Rectal smooth muscle tissue (tissue), 1 donor: ENCODE data around the gene GLRA1.

ENCODE experiments used
- H3K27ac ChIP-seq: one replicate; pipeline ENCODE4 v1.7.0; 2013; ENCODE audit warnings: low read depth, low read length, inconsistent platforms
- H3K27me3 ChIP-seq: one replicate; pipeline ENCODE4 v1.7.0; 2013; ENCODE audit warnings: low read length; ENCODE audit not compliant: control insufficient read depth, insufficient read depth
- H3K36me3 ChIP-seq: one replicate; pipeline ENCODE4 v1.7.0; 2013; ENCODE audit warnings: low read length; ENCODE audit not compliant: control insufficient read depth, insufficient read depth
- H3K4me1 ChIP-seq: one replicate; pipeline ENCODE4 v1.7.0; 2013; ENCODE audit warnings: low read length; ENCODE audit not compliant: control insufficient read depth, insufficient read depth
- H3K4me3 ChIP-seq: one replicate; pipeline ENCODE4 v1.7.0; 2013; ENCODE audit warnings: low read length
- H3K9ac ChIP-seq: one replicate; pipeline ENCODE4 v1.7.0; 2013; ENCODE audit warnings: low read length

The GLRA1 gene

DNA sequence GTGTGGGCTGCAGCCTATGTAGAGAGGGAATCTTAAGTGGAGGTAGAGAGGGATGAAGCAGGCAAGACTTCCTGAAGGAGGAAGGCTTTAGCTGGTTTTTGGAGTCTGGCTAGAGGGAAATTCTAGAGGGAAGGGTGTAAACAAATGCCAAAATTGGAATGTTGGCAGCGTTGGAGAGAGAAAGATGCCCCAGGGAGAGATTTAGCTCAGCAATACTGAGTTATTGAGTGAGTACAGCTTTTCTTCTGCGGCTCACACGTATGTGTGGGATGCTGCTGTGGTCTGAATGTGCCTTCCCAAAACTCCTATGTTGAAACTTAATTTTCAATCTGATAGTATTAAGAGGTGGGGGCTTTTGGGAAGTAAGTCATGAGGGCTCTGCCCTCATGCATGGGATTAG is 24.5 kb upstream of the GLRA1 start:
- H3K4me3 ChIP-seq, result no peak overlapping the region
- no peaks in the 10 kb centered on the region for H3K4me1 ChIP-seq
- no peaks in the 10 kb centered on the region for H3K27me3 ChIP-seq
- H3K27ac ChIP-seq, result no peak overlapping the region
- no peaks in the 10 kb centered on the region for H3K36me3 ChIP-seq
- H3K9ac ChIP-seq, result no peak overlapping the region

DNA sequence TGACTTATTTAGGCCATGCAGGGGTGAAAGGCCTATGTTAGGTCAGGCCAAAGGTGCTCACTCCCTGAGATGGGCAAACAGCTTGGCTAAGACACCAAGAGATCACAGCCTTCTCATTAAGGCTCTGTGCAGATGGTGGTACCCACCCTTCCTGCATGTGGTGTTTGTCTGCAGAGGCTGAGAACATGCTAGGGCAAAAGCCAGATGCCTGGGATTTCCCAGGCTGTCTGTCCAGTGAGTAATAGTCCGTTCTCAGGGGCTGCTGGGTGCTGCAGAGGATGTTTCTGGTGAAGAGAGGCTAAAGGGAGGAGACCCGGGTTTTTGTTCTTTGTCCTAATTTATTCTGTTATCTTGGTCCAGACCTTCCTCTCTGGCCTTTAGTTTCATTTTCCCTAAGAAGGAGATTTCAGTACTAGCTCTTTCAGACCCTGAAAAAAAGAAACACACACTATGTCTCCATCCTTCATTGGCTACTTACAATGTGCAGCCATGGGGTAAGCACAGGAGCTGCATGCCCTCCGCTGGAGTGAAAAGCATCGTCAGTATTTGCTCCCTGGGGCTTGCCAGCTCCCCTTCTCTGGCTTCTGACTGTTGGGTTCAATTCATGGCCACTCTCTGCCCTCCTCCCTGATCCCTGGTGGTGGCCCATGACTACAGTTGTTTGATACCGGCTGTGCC is 23.4 kb upstream of the GLRA1 start:
- H3K27me3 ChIP-seq, result no peaks in the 10 kb centered on the region
- no peaks in the 10 kb centered on the region for H3K4me1 ChIP-seq
- H3K27ac ChIP-seq, result no peak overlapping the region
- H3K36me3 ChIP-seq, result no peaks in the 10 kb centered on the region
- no peak overlapping the region for H3K4me3 ChIP-seq
- no peak overlapping the region for H3K9ac ChIP-seq

DNA sequence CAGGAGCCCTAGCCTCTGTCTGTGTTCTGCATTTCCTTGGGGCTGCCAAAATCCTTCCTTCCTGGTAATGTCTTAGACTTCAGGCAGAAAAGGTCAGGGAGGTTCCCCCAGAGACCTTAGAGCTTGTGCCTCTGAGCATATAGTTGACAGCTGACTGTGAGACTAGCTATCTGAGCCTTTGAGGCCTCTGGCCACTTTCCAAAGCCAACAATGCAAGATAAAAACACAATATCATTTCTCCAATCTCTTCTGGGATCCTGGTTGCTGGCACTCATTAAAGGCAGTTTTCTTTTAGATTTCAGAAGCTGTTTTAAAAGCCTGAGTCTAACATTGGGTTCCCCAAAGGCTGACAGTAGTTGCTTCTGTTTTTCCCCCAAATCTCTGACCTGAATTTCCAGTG is 13.2 kb upstream of the GLRA1 start:
- Histone ChIP-seq H3K9ac (no peak overlapping the region), H3K36me3 (no peaks in the 10 kb centered on the region), H3K4me3 (no peak overlapping the region), H3K4me1 (no peaks in the 10 kb centered on the region), H3K27ac (no peak overlapping the region), H3K27me3 (no peaks in the 10 kb centered on the region)

DNA sequence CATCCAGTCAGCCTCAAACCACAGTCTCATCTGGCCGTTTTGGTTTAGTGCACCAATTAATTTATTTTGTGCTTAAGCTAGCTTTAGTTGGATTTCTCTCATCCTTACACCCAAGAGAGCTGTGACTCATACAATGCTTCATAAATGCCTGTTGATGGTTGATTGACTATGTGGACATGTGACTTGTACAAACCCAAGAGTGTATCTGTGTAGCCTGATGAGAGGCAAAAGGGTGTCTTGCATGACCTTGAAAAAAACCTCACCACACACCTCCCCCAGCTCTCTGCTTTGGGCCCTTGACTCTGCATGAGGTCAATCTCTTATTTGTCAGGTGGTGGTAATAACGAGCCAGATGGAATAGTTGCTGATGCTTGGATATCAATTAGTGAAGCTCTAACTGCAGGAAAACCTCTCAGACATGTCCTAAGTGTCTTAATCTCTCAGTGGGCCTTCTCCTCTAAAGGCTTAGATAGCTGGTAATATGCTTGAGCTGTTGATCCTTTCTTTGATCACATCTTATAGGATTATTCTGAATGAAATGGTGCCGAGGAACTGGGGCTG is 10.6 kb upstream of the GLRA1 start:
- no peaks in the 10 kb centered on the region for H3K4me1 ChIP-seq
- no peak overlapping the region for H3K9ac ChIP-seq
- no peak overlapping the region for H3K27ac ChIP-seq
- H3K4me3 ChIP-seq, result no peak overlapping the region
- H3K27me3 ChIP-seq, result no peaks in the 10 kb centered on the region
- no peaks in the 10 kb centered on the region for H3K36me3 ChIP-seq

DNA sequence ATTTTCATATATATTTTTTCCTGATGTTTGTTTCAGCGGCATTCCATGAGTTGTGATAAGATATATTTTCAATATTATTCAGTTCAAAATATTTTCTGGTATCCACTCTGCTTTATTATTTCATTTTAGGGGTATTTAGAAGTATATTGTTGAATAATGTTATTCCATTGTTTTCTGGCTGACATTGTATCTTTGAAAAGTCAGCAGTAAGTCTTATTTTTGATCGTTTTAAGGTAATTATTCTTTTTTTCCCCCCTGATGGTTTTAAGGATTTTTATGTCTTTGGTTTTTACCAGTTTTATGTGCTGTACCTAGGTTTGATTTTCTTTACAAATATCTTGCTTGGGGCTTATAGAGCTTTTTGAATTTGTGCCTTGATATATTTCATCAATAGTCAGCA is 6.6 kb upstream of the GLRA1 start:
- Histone ChIP-seq H3K4me3 (no peak overlapping the region), H3K9ac (no peak overlapping the region), H3K27ac (no peak overlapping the region), H3K27me3 (no peaks in the 10 kb centered on the region), H3K36me3 (no peaks in the 10 kb centered on the region), H3K4me1 (no peaks in the 10 kb centered on the region)

DNA sequence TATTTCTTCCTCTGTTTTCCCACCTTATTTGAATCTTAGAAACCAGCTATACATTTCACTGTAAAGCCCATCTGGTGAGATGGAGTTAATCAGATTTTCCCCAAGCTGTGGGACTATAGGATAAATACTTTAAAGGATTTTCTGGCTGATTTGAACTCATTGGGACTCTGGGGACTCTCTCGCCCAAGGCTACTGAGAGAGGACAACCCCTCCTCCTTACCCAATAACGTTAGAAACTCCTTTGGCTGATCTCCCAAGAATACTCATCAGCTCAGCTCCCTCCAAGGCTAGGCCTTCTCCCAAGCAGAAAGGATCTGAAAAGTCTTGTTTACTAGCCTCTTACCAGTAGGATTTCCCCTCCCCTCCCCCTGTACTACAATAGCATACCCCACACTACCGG is 1.5 kb upstream of the GLRA1 start:
- no peaks in the 10 kb centered on the region for H3K36me3 ChIP-seq
- no peak overlapping the region for H3K27ac ChIP-seq
- H3K4me3 ChIP-seq, result no peak overlapping the region
- no peak overlapping the region for H3K9ac ChIP-seq
- H3K4me1 ChIP-seq, result no peaks in the 10 kb centered on the region
- H3K27me3 ChIP-seq, result no peaks in the 10 kb centered on the region

DNA sequence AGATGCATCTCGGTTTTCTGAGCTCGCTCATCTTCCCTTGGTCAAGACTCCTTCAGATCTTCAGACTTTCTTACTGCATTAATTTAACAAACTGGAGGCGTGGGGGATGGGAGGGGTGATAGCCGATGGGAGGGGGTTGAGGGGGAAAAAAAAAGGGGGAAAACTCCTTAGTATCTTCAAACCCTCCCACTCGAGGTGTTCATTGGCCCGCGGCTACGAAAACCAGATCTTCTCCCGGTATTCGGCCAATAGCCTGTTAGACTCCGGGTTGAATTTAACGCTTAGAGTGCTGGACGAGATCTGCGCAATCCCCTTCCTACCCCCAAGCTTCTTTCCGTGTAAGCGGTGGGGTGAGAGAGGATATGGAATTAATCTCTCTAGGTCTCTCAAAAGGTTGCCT is 689 bp upstream of the GLRA1 start:
- Histone ChIP-seq H3K27ac (no peak overlapping the region), H3K4me1 (no peaks in the 10 kb centered on the region), H3K36me3 (no peaks in the 10 kb centered on the region), H3K27me3 (no peaks in the 10 kb centered on the region), H3K9ac (no peak overlapping the region), H3K4me3 (no peak overlapping the region)

DNA sequence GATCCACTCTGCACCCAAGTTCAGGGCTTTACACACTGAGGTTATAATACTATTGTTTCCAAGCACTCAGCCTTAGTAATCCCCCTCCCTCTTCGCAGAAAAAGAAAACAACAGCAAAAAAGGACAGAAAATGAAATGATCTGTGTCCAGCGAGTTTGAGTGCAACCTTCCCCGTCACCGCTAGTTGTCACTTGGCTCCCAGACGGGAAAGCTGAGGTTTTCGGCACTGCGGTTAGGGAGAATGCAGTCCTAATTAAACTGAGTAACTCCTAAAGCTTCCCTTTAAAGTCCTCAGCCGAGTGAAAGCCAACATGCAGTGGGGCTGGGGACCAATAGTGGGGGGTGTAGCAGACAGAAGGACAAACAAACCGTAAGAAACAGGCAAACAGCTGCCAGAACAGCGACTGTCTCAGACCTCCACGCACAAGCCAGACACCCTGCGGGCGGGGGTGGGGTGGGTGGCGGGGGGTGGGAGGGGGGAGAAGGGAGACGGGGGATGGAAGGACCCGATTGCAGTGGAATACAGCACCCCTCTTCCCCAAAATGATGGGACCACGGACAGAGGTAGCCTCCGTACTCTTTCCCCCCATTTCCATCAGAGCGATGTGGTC is 680 bp downstream of the GLRA1 start:
- Histone ChIP-seq H3K9ac (no peak overlapping the region), H3K27ac (no peak overlapping the region), H3K36me3 (no peaks in the 10 kb centered on the region), H3K4me3 (no peak overlapping the region), H3K4me1 (no peaks in the 10 kb centered on the region), H3K27me3 (no peaks in the 10 kb centered on the region)

DNA sequence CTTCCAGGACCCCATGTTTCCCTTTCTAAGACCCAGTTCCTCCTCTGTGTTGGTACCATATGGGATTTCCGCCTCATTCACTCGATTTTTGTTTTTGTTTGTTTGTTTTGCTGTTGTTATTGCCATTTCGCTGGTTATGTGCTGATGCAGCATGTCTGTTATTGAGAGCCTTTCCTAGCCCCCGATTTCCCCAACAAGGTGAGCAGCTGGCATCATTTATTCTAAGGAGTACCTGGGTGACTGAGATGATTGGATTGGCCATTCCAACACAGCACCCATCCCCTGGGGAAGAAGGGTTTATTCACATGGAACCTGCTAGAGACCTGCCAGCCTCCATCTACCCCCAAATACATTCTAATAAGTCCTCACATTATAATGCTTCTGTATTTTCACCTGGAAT is 2.7 kb downstream of the GLRA1 start:
- Histone ChIP-seq H3K9ac (no peak overlapping the region), H3K27ac (no peak overlapping the region), H3K4me1 (no peaks in the 10 kb centered on the region), H3K4me3 (no peak overlapping the region), H3K36me3 (no peaks in the 10 kb centered on the region), H3K27me3 (no peaks in the 10 kb centered on the region)

DNA sequence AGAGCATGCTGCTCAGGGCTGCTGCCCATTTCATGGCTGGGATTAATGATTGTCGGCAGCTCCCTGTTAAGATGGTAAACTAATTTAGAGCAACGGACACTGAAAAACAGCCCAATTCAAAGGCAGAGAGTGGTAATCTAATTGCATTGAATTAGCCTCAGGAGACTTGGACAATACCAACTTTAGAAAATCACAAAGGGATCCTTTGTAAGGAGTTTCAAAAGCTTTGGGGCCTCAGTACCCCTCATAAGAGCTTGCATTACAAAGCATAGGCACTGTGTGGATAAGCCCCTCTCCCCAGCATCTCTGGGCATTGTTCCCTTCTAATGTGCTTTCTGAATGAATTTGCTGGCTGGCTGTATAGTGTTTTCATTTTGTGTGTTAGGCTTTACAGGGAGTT is 6.7 kb downstream of the GLRA1 start:
- Histone ChIP-seq H3K36me3 (no peaks in the 10 kb centered on the region), H3K27ac (no peak overlapping the region), H3K27me3 (no peaks in the 10 kb centered on the region), H3K4me3 (no peak overlapping the region), H3K9ac (no peak overlapping the region), H3K4me1 (no peaks in the 10 kb centered on the region)

DNA sequence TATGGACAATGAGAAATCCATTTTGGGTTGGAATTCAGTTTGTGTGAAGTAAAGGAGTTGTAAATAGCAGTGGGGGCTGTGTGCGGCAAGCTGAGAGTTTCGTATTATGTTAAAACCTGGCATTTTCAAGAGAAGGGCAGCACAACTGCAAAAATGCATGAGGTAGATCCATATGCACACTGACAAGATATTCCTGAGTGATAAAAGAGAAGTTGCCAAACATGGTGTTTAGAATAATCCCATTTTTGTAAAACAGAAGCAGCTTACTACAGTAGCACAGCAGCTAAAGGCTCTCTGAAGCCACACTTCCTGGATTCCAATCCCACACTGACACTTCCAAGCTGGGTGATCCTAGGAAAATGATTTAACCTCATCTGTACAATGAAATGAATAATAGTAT is 11.2 kb downstream of the GLRA1 start:
- H3K36me3 ChIP-seq, result no peaks in the 10 kb centered on the region
- no peak overlapping the region for H3K4me3 ChIP-seq
- H3K27ac ChIP-seq, result no peak overlapping the region
- H3K9ac ChIP-seq, result no peak overlapping the region
- no peaks in the 10 kb centered on the region for H3K4me1 ChIP-seq
- H3K27me3 ChIP-seq, result no peaks in the 10 kb centered on the region

DNA sequence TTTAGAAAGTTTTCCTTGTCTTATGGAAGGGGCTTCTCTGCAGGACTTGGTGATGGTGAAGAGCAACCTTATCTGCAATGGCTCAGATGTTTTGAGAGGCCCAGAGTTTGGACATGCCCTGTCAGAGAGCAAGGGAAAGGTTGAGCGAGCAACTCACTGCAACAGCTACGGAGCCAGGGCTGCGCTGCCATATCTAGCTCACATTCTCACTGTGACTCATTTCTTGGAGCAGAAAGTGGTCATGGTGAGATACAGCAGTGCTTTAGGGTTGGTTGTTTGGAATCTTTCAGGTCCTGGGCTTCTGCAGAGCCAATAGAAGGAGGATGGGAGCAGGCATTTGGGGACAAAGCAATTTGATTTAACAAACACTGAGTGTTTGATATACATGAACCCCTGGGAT is 12.3 kb downstream of the GLRA1 start:
- H3K27me3 ChIP-seq, result no peaks in the 10 kb centered on the region
- H3K27ac ChIP-seq, result no peak overlapping the region
- H3K36me3 ChIP-seq, result no peaks in the 10 kb centered on the region
- no peak overlapping the region for H3K4me3 ChIP-seq
- H3K4me1 ChIP-seq, result no peaks in the 10 kb centered on the region
- H3K9ac ChIP-seq, result no peak overlapping the region

DNA sequence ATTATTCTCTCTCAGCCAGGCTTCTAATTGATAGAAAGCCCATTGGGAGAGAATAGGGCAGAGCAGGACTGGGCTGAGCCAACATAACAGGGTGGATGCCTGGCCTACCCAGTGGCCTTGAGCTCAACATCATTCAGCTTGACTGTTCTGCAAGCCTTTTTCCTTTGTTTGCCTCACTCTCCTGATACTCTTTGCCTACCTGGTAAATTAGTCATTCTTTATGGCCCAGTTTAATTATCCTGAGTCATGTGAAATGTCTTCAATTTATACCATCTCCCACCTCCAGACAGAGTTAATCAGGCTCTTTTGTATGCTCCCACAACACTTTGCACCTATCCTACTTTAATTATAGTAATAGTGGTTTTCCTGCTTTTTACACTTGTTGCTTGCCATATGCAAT is 13.6 kb downstream of the GLRA1 start:
- Histone ChIP-seq H3K27me3 (no peaks in the 10 kb centered on the region), H3K9ac (no peak overlapping the region), H3K4me3 (no peak overlapping the region), H3K27ac (no peak overlapping the region), H3K4me1 (no peaks in the 10 kb centered on the region), H3K36me3 (no peaks in the 10 kb centered on the region)
